Heart right ventricle (tissue), 16 donors: Measurements from ENCODE around the gene PKHD1. TPM values are rescaled to one million over a fixed set of nuclear protein-coding genes. Genes with fewer than 3 reads are reported as not detected.

Experiments
- ATAC-seq, 8 donors: fragments of 200-7000 bp; cut with Tn5 transposase; one replicate each; pipeline ENCODE4 v1.9.1; 2020; ENCODE audit warnings: mild to moderate bottlenecking in 8 of 8, moderate library complexity in 8 of 8, moderate number of reproducible peaks in 1 of 8
- DNase-seq, 2 donors: peaks; one replicate each; pipeline ENCODE4 v3.0.0-alpha.2; 2020
- H3K27ac ChIP-seq, 10 donors: fragments of 200-600 bp; sonication (generic) in 2 of 10; one replicate each; pipeline versions ENCODE4 v1.5.0 to v1.8.0; 2020 to 2022; ENCODE audit warnings: mild to moderate bottlenecking in 3 of 10
- H3K27me3 ChIP-seq, 7 donors: fragments of 200-600 bp; one replicate each; pipeline ENCODE4 v1.8.0; 2021 to 2022; ENCODE audit warnings: mild to moderate bottlenecking in 2 of 7
- H3K36me3 ChIP-seq, 9 donors: fragments of 200-600 bp; sonication (generic) in 1 of 9; one replicate each; pipeline versions ENCODE4 v1.5.0 to v1.8.0; 2020 to 2022; ENCODE audit warnings: mild to moderate bottlenecking in 2 of 9
- H3K4me1 ChIP-seq, 9 donors: fragments of 200-600 bp; sonication (generic) in 1 of 9; one replicate each; pipeline versions ENCODE4 v1.5.0 to v1.8.0; 2020 to 2022; ENCODE audit warnings: mild to moderate bottlenecking in 4 of 9
- H3K4me3 ChIP-seq, 10 donors: fragments of 200-600 bp; sonication (generic) in 2 of 10; one replicate each; pipeline versions ENCODE4 v1.5.0 to v1.8.0; 2020 to 2022; ENCODE audit warnings: mild to moderate bottlenecking in 7 of 10, moderate library complexity in 2 of 10
- H3K9me3 ChIP-seq, 11 donors: fragments of 200-600 bp in 10 of 11; sonication (generic) in 2 of 11; one replicate each; pipeline versions ENCODE4 v1.5.0 to v1.8.0; 2013 to 2022; ENCODE audit warnings: mild to moderate bottlenecking in 2 of 11, control low read depth in 1 of 11, moderate library complexity in 1 of 11
- CTCF ChIP-seq, 9 donors: fragments of 200-600 bp; sonication (generic) in 2 of 9; IDR thresholded peaks; one replicate each; pipeline versions ENCODE4 v1.5.0 to v1.8.0; 2021 to 2022; ENCODE audit warnings: antibody characterized with exemption in 9 of 9, mild to moderate bottlenecking in 5 of 9, moderate library complexity in 1 of 9
- WGBS, 2 donors: extraction: QIAGEN DNeasy Blood & Tissue Kit; methylation state at CpG; one replicate each; pipeline ENCODE4 v1.1.7; 2013; ENCODE audit warnings: inconsistent platforms in 1 of 2; 5-methylcytosine and 5-hydroxymethylcytosine counted together
- intact Hi-C, 10 donors: fragments of 100-400 bp; cut with DNase I; formaldehyde crosslinking; loops; one replicate each; pipeline versions ENCODE4 v1.11.1 to v1.14.2; 2022
- polyA plus RNA-seq, 2 donors: library from polyadenylated mRNA; stranded (reverse); fragments of 200-250 nt; gene quantifications; one replicate each; pipeline ENCODE4 v1.2.3, GENCODE V29; 2013
- total RNA-seq, 10 donors: library from RNA; stranded (reverse); fragmentation: NEBNext Ultra II Directional in 3 of 10; extraction: Animal tissue kit (Norgen Biotek cat#: 25700) in 3 of 10; gene quantifications; one replicate each; pipeline versions ENCODE4 v1.2.1 to v1.2.4, GENCODE V29; 2021 to 2023
- donor health status: Arrhythmogenic right ventricular cardiomyopathy.
- donor health status: ischemic (EF 13 %, LVEDD 7.1; RV severe dilation, severe dysfunction).
- donor health status: healthy with polysubstance abuse.
- donor health status: DM: no; HTN: yes; CAD: no.
- donor health status: DM: no; HTN: no; CAD: no.
- donor health status: ischemic (EF 25% LVEDD 6.9; RV normal size, moderate dysfunction).
- donor health status: ischemic (EF 25% LVEDD 5.7; RV mildly dilated, moderate dysfunction).
- donor health status: healthy.
- donor health status: DM: yes; HTN: yes; CAD: no.
- donor health status: Ischemic cardiomyopathy.
- donor health status: ischemic (EF 35%, LVEDD 5.7; RV mildly dilated, moderate dysfunction).
- donor health status: nonischemic (EF 11% LVEDD 7.7; RV severe dilation, severe dysfunction).
- donor health status: DM: yes; HTN: yes; CAD: no.
- donor health status: PGD.
- donor health status: ischemic (EF 29% LVEDD 5.4; RV normal size, mild dysfunction).
- donor health status: nonischemic (EF 23%, LVEDD 6.1; RV moderate dilation, normal function).

Gene PKHD1
- total and polyA plus RNA-seq, 12 donors: under 0.01 to 0.07 (median 0.02) TPM; not detected in 7

- no peak for TF ChIP-seq CTCF (IDR thresholded peaks at IDR 0.05)
- Histone ChIP-seq H3K27ac (no peak overlapping the region), H3K4me3 (no peak overlapping the region), H3K4me1 (no peaks in the 10 kb centered on the region), H3K36me3 (no peaks in the 10 kb centered on the region), H3K27me3 (no peaks in the 10 kb centered on the region), H3K9me3 (no peaks in the 10 kb centered on the region)
- 73 to 74% methylated on average over 2 of the region's 2 CpGs for WGBS, 2 donors
- no peak for ATAC-seq
- DNase-seq: no peak
- intact Hi-C loops: no loop called here
Observed at GRCh38 chr6:51725155-51725554, 362.3 kb downstream of the PKHD1 start.

DNA sequence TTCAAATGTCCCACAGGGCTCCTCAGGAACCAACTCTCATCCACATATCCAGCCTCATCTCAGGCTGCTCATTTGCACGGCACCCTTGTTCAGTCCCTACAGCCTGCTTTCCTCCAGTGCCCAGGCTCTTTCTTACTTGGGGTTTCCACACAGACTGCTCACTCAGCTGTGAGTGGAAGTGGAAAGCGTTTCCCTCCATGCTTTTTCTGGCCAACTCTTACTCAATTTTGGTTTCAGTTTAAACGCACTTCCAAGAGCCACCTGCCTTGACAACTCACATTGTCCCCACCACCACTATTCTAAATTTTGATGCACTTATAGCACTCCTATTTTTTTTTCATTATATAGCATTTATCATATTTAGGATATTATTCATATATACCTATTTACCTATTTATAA is 367.1 kb downstream of the PKHD1 start:
- Histone ChIP-seq H3K27me3 (no peaks in the 10 kb centered on the region), H3K36me3 (no peaks in the 10 kb centered on the region), H3K4me3 (no peak overlapping the region), H3K9me3 (no peaks in the 10 kb centered on the region), H3K27ac (no peak overlapping the region), H3K4me1 (no peaks in the 10 kb centered on the region)
- DNase-seq: no peak
- intact Hi-C loops: no loop called here
- no peak for ATAC-seq
- 85 to 87% methylated on average over 3 of the region's 3 CpGs for WGBS, 2 donors
- no peak for TF ChIP-seq CTCF (IDR thresholded peaks at IDR 0.05)

GRCh38 chr6:51719297-51719696 is 368.1 kb downstream of the PKHD1 start:
- H3K27me3 ChIP-seq: no peaks in the 10 kb centered on the region
- WGBS, 2 donors: 91 to 92% methylated on average over 1 of the region's 1 CpG
- no peak for DNase-seq

DNA sequence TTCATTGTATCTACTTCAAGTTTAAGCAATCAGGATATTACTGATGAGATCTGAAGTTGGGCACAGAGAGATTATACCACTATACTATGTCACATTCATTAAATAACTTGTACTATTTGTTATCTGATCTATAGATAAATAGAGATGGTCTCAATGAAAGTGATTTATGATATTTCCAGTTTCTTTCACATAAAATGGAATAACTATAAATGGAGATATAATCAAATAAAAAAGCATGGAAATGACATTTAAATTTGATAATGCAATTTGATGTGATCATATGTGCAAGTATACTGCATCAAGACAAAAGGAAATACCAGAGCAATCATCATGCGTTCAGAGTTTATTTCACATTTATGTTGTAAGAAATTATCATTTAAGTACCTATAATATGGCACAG is 368.9 kb downstream of the PKHD1 start:
- 90 to 97% methylated on average over 1 of the region's 1 CpG for WGBS, 2 donors
- no peak overlapping the region for H3K4me3 ChIP-seq

More at GRCh38 chr6:51719297-51719696, 368.1 kb downstream of the PKHD1 start:
- intact Hi-C loops: no loop called here
- Histone ChIP-seq H3K4me3 (no peak overlapping the region), H3K9me3 (no peaks in the 10 kb centered on the region), H3K4me1 (no peaks in the 10 kb centered on the region), H3K36me3 (no peaks in the 10 kb centered on the region), H3K27ac (no peak overlapping the region)
- TF ChIP-seq CTCF (IDR thresholded peaks at IDR 0.05): no peak
- no peak for ATAC-seq

More for the DNA sequence above, 368.9 kb downstream of the PKHD1 start:
- intact Hi-C loops: no loop called here
- Histone ChIP-seq H3K9me3 (no peaks in the 10 kb centered on the region), H3K27ac (no peak overlapping the region), H3K36me3 (no peaks in the 10 kb centered on the region), H3K27me3 (no peaks in the 10 kb centered on the region), H3K4me1 (no peaks in the 10 kb centered on the region)
- no peak for TF ChIP-seq CTCF (IDR thresholded peaks at IDR 0.05)
- DNase-seq (no peak), ATAC-seq (no peak)
